ENCODE data around the gene SRR. TPM values are rescaled to one million over a fixed set of nuclear protein-coding genes. Genes with fewer than 3 reads are reported as not detected.

SRR gene
- total RNA-seq, 2 experiments from 2014 or later: 18.6 to 18.8 TPM

GRCh38 chr17:2361010-2361760 lies 57.4 kb downstream of the SRR start:
- H3K27ac Mint-ChIP-seq: no peak overlapping the region
- H3K36me3 Mint-ChIP-seq: peaks cover 2% of the 10 kb centered on the region

DNA sequence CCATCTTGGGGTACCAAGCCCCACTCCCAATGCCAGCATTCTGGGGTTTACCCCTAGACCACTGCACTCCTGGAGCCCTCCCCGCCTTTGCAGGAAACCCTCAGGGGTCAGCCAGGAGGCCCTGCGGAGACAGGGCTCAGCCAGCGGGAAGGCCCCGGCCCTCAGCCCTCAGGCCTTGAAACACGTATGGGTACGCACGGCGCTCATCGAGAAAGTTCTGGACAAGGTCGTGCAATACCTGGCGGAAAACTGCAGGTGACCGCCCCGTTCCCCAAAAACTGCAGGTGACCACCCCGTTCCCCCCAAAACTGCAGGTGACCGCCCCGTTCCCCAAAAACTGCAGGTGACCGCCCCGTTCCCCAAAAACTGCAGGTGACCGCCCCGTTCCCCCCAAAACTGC lies 58.3 kb downstream of the SRR start:
- Mint-ChIP-seq H3K27ac (no peak overlapping the region), H3K36me3 (peaks cover 2% of the 10 kb centered on the region), H3K4me3 (no peak overlapping the region), H3K4me1 (no peaks in the 10 kb centered on the region), H3K9me3 (ENCODE audit: low read depth) (no peaks in the 10 kb centered on the region), H3K27me3 (no peaks in the 10 kb centered on the region)
- CTCF ChIA-PET: interaction anchor here (2.2 kb wide), 1 partner anchor 20 kb away, joined by 12 read pairs; no protein-coding TSS in a partner anchor
- ATAC-seq (no peak), DNase-seq (no peak)

More at GRCh38 chr17:2361010-2361760, 57.4 kb downstream of the SRR start:
- Mint-ChIP-seq H3K4me3 (no peak overlapping the region), H3K9me3 (ENCODE audit: low read depth) (no peaks in the 10 kb centered on the region), H3K27me3 (no peaks in the 10 kb centered on the region), H3K4me1 (no peaks in the 10 kb centered on the region)
- CTCF ChIA-PET: interaction anchor here (1.4 to 2.2 kb wide), 2 partner anchors 21 to 55 kb away, joined by 4 to 12 read pairs; no protein-coding TSS in a partner anchor
- DNase-seq (no peak), ATAC-seq (no peak)

- no peak overlapping the region for H3K4me3 Mint-ChIP-seq
- peaks cover 2% of the 10 kb centered on the region for H3K36me3 Mint-ChIP-seq
- no peaks in the 10 kb centered on the region for H3K4me1 Mint-ChIP-seq
- DNase-seq (no peak), ATAC-seq (no peak)
- H3K9me3 Mint-ChIP-seq (ENCODE audit: low read depth): no peaks in the 10 kb centered on the region
- H3K27me3 Mint-ChIP-seq: no peaks in the 10 kb centered on the region
- CTCF ChIA-PET: interaction anchor here (2.9 kb wide), 1 partner anchor 20 kb away, joined by 11 read pairs; no protein-coding TSS in a partner anchor
- no peak overlapping the region for H3K27ac Mint-ChIP-seq
Measured at GRCh38 chr17:2362416-2362815, 58.7 kb downstream of the SRR start.

- Mint-ChIP-seq H3K36me3 (peaks cover 2% of the 10 kb centered on the region), H3K4me1 (no peaks in the 10 kb centered on the region), H3K27me3 (no peaks in the 10 kb centered on the region), H3K9me3 (ENCODE audit: low read depth) (no peaks in the 10 kb centered on the region), H3K27ac (no peak overlapping the region), H3K4me3 (no peak overlapping the region)
- CTCF ChIA-PET: interaction anchor here (2.9 kb wide), 1 partner anchor 20 kb away, joined by 11 read pairs; no protein-coding TSS in a partner anchor
- no peak for DNase-seq
- ATAC-seq: no peak
Measured at GRCh38 chr17:2362881-2363280, 59.1 kb downstream of the SRR start.

GRCh38 chr17:2363318-2363717 lies 59.6 kb downstream of the SRR start:
- no peak for ATAC-seq
- peaks cover 2% of the 10 kb centered on the region for H3K36me3 Mint-ChIP-seq
- H3K9me3 Mint-ChIP-seq (ENCODE audit: low read depth): no peaks in the 10 kb centered on the region
- H3K4me3 Mint-ChIP-seq: no peak overlapping the region
- CTCF ChIA-PET: interaction anchor here (2.9 kb wide), 1 partner anchor 19 kb away, joined by 11 read pairs; no protein-coding TSS in a partner anchor
- no peaks in the 10 kb centered on the region for H3K27me3 Mint-ChIP-seq
- no peaks in the 10 kb centered on the region for H3K4me1 Mint-ChIP-seq
- DNase-seq: no peak
- no peak overlapping the region for H3K27ac Mint-ChIP-seq

DNA sequence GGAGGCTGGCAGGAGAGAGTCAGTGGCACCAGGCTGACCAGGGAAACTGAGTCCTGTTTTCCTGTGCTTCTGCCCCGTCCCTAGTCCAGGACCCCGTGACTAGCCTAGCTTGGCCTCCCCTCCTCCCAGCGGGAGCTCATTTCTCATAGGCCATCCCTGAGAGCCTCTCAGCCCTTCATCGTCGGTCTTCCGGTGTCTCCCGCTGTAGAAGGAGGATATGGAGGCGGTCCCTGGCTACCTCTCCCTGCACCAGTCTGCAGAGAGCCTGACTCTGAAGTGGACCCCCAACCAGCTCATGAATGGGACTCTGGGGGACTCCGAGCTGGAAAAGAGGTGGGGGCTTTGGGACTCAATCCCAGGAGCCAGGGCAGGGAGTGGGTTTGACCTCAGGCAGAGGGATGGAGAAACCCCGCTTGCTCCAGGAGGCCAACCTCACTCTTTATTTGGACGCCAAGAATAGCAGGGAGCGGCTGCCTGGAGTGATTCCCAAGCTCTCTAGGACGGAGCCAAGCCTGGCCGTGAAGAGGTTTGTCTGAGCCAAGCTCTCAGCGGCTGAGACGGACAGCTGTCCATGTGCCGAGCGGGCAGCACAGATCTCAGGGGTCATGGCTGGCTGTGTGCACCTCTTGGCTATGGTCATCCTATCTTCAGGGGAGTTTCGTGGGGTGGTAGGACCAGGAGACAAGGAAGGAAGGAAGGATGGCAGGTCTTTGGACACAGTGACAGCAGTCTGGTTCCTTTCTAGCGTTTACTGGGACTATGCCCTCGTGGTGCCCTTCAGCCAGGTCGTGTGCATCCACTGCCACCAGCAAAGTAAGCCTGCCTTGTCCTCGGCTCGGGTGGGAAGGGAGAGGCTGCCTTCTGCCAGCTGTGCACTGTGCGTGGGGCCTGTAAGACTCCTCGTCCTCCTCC lies 60.4 kb downstream of the SRR start:
- Mint-ChIP-seq H3K4me3 (no peak overlapping the region), H3K27ac (no peak overlapping the region), H3K27me3 (no peaks in the 10 kb centered on the region), H3K36me3 (peaks cover 2% of the 10 kb centered on the region), H3K4me1 (no peaks in the 10 kb centered on the region), H3K9me3 (ENCODE audit: low read depth) (no peaks in the 10 kb centered on the region)
- ATAC-seq: no peak
- no peak for DNase-seq
- CTCF ChIA-PET: interaction anchor here (2.9 kb wide), 1 partner anchor 18 kb away, joined by 11 read pairs; no protein-coding TSS in a partner anchor

DNA sequence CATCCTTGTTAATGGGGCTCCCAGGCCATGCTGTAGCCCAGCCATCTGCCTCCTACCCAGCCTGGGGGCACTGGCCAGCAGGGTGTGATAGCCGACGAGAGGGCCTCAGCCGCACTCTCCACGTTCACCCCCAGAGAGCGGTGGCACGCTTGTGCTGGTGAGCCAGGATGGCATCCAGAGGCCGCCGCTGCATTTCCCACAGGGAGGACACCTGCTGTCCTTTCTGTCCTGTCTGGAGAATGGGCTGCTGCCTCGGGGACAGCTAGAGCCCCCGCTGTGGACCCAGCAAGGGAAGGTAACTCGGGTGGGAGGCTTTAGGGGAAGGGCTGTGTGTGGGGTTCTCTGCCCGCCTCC lies 61.0 kb downstream of the SRR start:
- ATAC-seq (no peak), DNase-seq (no peak)
- H3K36me3 Mint-ChIP-seq: peaks cover 2% of the 10 kb centered on the region
- no peaks in the 10 kb centered on the region for H3K27me3 Mint-ChIP-seq
- CTCF ChIA-PET: interaction anchor here (2.9 kb wide), 1 partner anchor 18 kb away, joined by 11 read pairs; no protein-coding TSS in a partner anchor
- H3K4me1 Mint-ChIP-seq: no peaks in the 10 kb centered on the region
- no peaks in the 10 kb centered on the region for H3K9me3 Mint-ChIP-seq (ENCODE audit: low read depth)
- H3K4me3 Mint-ChIP-seq: no peak overlapping the region
- H3K27ac Mint-ChIP-seq: no peak overlapping the region

- ATAC-seq (no peak), DNase-seq (no peak)
- CTCF ChIA-PET: interaction anchor here (2.9 kb wide), 1 partner anchor 17 kb away, joined by 11 read pairs; no protein-coding TSS in a partner anchor
- H3K9me3 Mint-ChIP-seq (ENCODE audit: low read depth): no peaks in the 10 kb centered on the region
- H3K27me3 Mint-ChIP-seq: no peaks in the 10 kb centered on the region
- H3K36me3 Mint-ChIP-seq: peaks cover 2% of the 10 kb centered on the region
- H3K4me1 Mint-ChIP-seq: no peaks in the 10 kb centered on the region
- no peak overlapping the region for H3K27ac Mint-ChIP-seq
- H3K4me3 Mint-ChIP-seq: no peak overlapping the region
Measured at GRCh38 chr17:2365132-2365531, 61.4 kb downstream of the SRR start.

DNA sequence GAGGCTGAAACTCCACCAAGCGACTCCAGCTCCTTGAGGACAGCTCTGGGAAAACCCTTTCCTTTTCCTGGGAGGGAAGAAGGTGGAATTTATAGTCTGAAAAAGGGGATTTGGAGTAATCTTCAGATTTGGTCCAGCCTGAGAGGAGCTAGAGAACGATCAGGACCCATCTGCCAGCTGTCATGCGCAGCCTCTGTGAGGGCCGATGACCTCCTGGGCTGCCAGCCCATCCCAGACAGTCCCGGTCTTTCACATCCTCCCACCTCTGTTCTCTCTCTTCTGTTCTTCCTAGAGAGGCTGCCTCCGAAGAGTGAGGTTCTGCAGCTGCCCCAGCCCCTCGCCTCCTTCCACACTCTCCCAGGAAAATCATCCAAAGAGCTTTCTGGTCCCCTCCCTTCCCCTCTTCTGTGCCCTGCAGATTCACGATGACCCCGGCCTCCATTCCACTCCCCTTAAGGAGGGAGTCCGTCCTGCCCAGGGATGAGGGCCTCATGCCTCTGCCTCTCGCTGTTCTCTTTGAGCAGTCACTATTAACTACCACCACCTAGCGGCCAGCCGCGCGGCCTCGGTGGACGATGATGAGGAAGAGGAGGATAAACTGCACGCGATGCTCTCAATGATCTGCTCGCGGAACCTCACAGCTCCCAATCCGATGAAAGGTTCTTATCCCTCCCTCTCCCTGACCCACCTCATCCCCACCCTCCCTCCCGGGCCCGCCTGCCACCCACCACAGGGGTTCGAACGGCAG lies 63.2 kb downstream of the SRR start:
- DNase-seq (no peak), ATAC-seq (no peak)
- no peak overlapping the region for H3K27ac Mint-ChIP-seq
- no peak overlapping the region for H3K4me3 Mint-ChIP-seq
- no peaks in the 10 kb centered on the region for H3K27me3 Mint-ChIP-seq
- no peaks in the 10 kb centered on the region for H3K9me3 Mint-ChIP-seq (ENCODE audit: low read depth)
- CTCF ChIA-PET: interaction anchor here (1.0 to 1.2 kb wide), 2 partner anchors 14 to 49 kb away, joined by 3 to 4 read pairs; no protein-coding TSS in a partner anchor
- H3K4me1 Mint-ChIP-seq: no peaks in the 10 kb centered on the region
- peaks cover 2% of the 10 kb centered on the region for H3K36me3 Mint-ChIP-seq

DNA sequence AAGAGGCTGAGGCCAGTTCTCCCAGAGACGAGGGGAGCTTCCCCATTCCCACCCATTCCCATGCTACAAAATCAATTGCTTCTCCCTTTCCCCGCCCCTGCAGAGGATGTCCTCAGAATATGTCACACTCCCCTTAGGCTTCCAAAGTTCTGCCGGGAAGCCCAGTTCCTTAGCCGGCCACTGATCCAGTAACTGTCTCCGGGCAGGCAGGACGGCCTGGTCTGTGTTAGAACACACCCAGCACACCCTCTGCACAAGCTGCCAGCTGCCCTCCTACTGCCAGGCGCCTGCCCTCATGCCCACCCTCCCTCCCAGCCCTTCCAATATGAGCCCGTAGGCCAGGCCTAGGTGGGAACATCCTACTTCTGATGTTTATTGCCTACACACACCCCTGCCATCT lies 64.6 kb downstream of the SRR start:
- Mint-ChIP-seq H3K27me3 (no peaks in the 10 kb centered on the region), H3K4me3 (no peak overlapping the region), H3K9me3 (ENCODE audit: low read depth) (no peaks in the 10 kb centered on the region), H3K4me1 (no peaks in the 10 kb centered on the region), H3K27ac (no peak overlapping the region), H3K36me3 (no peaks in the 10 kb centered on the region)
- CTCF ChIA-PET: interaction anchor here (1.6 to 2.9 kb wide), 2 partner anchors 14 to 48 kb away, joined by 7 to 15 read pairs; no protein-coding TSS in a partner anchor
- ATAC-seq: no peak
- DNase-seq: no peak

- no peaks in the 10 kb centered on the region for H3K27me3 Mint-ChIP-seq
- ATAC-seq: no peak
- CTCF ChIA-PET: interaction anchor here (1.6 to 2.9 kb wide), 2 partner anchors 14 to 47 kb away, joined by 7 to 15 read pairs; no protein-coding TSS in a partner anchor
- no peaks in the 10 kb centered on the region for H3K9me3 Mint-ChIP-seq (ENCODE audit: low read depth)
- no peak overlapping the region for H3K4me3 Mint-ChIP-seq
- H3K27ac Mint-ChIP-seq: no peak overlapping the region
- no peaks in the 10 kb centered on the region for H3K36me3 Mint-ChIP-seq
- H3K4me1 Mint-ChIP-seq: no peaks in the 10 kb centered on the region
- DNase-seq: no peak
Measured at GRCh38 chr17:2369039-2369438, 65.3 kb downstream of the SRR start.

- no peak for DNase-seq
- no peak for ATAC-seq
- Mint-ChIP-seq H3K9me3 (ENCODE audit: low read depth) (no peaks in the 10 kb centered on the region), H3K36me3 (no peaks in the 10 kb centered on the region), H3K4me3 (no peak overlapping the region), H3K27ac (no peak overlapping the region), H3K4me1 (no peaks in the 10 kb centered on the region), H3K27me3 (no peaks in the 10 kb centered on the region)
- CTCF ChIA-PET: interaction anchor here (1.6 to 2.9 kb wide), 2 partner anchors 13 to 47 kb away, joined by 7 to 15 read pairs; no protein-coding TSS in a partner anchor
Measured at GRCh38 chr17:2369551-2370210, 65.9 kb downstream of the SRR start.

All from activated CD8-positive, alpha-beta memory T cell treated with anti-CD3 and anti-CD28 coated beads, Interleukin-2, amount 10 ng/mL, durations not matched to agents 7 days and 5 days (primary cell).